GM19324 (cell line): Measurements from ENCODE around the gene NAPSA.

Experiments used
- ATAC-seq: cut with Tn5 transposase; IDR thresholded peaks from one replicate; pipeline ENCODE4 v1.9.1; 2021; ENCODE audit warnings: mild to moderate bottlenecking, moderate library complexity; ENCODE audit not compliant: unreplicated experiment, low FRiP score

Gene NAPSA

GRCh38 chr19:50320051-50320450 lies 45.4 kb downstream of the NAPSA start:
- ATAC-seq: no peak

DNA sequence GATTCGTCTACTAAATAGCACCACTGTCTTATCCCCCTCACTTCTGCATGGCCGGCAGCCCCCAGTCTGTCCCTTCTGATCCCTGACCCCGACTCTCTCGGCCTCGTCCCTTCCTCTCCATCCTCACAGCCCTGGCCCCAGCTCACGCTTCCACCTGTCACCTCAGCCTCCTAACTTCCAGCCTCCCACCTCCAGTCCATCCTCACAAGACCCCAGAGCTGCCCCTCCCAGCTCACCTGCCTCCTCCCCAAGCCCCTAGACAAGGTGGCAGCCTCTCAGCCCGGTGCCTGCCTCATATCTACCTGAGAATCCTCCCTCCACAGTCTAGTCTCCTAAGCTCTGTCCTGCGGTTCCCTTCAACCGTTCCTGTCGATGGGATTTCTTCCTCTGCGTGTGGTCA lies 46.3 kb downstream of the NAPSA start:
- ATAC-seq: no peak

DNA sequence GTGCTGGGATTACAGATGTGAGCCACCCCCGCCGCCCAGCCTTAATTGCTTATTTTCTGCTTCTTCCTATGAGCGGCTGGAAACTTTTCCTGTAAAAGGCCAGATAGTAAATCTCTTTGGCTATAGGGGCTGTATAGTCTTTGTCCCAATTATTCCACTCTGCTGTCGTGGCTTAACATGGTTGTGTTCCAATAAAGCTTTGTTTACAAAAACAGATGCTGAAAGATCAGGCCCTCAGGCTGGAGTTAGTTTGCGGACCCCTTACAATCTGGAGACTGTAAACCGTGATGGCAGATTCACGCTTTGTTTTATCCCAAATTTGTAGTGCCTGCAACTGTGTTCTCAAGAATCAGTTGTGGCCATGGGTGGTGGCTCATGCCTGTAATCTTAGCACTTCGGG lies 47.0 kb downstream of the NAPSA start:
- ATAC-seq: no peak

DNA sequence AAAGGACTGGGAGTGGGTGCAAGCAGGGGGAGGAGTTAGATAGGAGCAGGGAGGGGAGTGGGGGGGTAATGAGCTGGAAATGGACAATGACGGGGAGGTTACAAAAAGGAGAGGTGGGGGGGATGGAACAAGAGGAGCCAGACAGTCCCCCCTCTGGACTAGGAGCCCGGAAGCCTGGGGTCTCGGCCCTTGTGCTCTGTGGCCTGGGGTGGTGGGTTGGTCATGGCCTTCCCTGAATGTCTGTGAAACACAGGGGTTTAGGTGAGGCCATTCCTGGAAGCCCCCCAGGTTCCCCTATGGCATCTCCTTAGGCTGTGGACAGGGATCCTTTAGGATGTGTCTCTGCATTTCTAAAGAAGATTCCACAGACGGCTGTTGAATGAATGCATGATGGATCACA lies 48.3 kb downstream of the NAPSA start:
- no peak for ATAC-seq

- ATAC-seq: no peak
Observed at GRCh38 chr19:50315773-50316448, 49.5 kb downstream of the NAPSA start.

GRCh38 chr19:50314724-50315708 lies 50.4 kb downstream of the NAPSA start:
- no peak for ATAC-seq

DNA sequence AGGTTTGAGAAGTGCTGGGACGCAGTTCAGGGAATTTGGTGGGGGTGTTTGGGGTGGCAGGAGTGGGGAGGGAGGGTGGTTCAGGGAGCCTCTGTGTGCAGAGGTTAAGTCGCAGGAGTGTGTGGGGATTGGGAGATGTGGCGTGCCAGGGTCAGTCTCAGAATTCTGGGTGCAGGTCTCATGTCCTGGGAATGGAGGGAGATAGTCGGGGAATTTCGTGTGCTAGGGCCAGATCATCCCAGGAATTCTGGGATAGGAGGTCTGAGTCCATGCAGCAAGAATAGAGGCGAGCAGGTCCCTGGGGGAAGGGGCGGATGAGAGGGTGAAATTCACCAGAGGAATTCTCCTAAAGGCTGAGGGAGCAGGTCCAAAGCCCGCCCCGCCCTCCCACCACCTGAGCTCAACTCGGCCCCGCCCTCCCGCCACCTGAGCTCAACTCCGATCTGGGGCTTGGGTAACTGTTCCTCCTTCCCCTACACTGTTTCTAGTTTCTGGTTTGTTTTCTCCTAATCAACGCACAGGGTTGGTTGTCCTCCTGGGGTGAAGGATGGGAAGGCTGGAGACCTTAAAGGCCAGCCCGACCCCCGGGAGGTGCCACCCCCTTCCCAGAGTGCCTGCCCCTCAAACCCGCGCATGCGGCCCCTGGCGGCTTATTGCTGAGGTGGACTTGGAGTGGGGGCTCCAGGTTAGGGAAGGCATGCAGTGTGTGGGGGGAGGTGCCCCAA lies 51.5 kb downstream of the NAPSA start:
- no peak for ATAC-seq

DNA sequence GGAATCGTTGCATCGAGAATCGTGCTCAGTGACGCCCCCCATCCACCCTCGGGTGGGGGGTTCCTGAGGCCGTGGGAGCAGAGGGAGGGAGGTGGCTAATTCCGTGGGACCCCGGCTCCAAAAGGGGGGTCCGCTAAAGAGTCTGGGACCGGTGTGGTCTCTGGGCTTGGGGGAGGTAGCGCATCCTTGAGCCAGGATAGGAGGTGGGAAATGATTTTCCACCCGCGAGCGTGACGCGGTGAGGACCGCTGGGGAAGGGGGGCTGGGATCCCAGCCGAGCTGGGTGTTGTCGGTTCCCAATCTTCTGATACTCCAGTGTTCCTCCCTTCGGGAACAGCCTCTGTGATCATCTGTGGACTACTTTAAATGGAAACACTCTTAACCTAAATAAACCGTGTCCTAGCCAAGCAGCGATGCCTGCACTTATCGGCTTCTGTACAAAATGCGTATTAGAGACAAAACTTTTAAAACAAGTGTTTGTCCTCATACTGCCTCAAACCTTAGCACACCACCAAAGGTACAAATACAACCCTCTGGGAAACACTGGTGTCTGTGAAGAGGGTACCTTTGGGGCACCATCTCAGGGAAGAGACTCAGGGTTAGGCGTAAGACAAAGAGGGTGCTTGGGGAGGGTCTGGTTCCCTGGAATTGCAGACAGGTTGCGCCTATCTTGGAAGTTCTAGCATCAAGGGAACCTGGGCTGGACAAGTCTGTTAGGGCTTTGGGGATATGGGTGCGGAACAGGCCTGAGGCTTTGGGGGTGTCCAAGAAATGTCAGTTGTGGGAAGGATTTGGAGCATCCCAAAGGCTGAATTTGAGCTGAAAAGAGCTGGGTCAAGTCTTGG lies 52.2 kb downstream of the NAPSA start:
- no peak for ATAC-seq

DNA sequence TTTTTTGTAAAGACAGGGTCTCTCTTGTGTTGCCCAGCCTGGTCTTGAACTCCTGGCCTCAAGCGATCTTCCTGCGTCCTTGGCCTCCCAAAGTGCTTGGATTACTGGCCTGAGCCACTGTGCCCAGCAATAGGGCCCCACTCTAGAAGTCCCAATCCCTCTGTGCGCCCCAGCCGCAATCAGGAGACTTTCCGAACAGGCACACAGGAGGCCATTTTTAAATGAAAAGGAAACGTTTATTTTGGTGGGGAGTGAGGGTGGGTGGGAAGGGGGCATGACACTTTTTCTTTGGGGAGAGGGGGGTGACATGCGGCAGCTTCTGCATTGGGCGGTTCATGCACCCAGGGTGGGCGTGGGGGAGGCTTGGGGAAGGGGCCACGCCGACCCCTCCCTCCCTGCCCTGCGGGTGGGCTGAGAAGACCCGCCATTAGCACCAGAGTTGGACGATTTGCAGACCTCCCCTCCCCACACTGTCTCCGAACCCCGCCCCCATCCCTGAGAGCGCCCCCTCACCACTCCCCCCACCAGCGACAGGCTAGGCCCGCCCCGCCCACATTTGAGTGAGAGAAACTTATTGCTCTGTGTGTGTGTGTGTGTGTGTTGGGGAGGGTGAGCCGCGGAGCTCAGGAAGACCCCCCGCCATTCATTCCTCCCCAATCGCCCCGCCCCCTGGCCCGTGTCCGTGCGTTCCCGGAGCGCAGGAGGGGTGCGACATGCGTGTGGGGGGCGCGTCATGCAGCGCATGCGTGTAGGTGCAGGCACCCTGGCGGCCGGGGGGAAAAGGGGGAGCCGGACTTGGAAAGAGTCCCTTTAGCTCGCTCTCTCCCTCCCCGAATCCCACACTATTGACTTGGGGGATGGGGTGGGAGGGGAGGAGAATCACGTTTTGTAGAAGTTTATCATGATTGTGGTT lies 53.5 kb downstream of the NAPSA start:
- ATAC-seq: no peak

- ATAC-seq: no peak
Observed at GRCh38 chr19:50310759-50311465, 54.5 kb downstream of the NAPSA start.

GRCh38 chr19:50309396-50310125 lies 55.9 kb downstream of the NAPSA start:
- ATAC-seq: no peak

GRCh38 chr19:50308991-50309390 lies 56.4 kb downstream of the NAPSA start:
- no peak for ATAC-seq
